Activated T-helper 1 cell treated with Interleukin-2 at 50 U/mL for 16 hours (primary cell): ENCODE measurements around the gene ST6GAL1.
"Not testable (repeated sequence)": the region's sequence is repeated elsewhere in the genome, so short reads cannot be mapped to it uniquely, and the experiment has no call there.

ENCODE experiments used
- DNase-seq: peaks from one replicate; pipeline ENCODE4 v3.0.0-alpha.2; 2020; ENCODE audit warnings: low read depth

ST6GAL1 gene

GRCh38 chr3:187046033-187046432 lies 115.7 kb downstream of the ST6GAL1 start:
- DNase-seq: no peak

GRCh38 chr3:187049462-187050101 lies 119.3 kb downstream of the ST6GAL1 start:
- DNase-seq: no peak

- DNase-seq: no peak
Observed at GRCh38 chr3:187051066-187051465, 120.7 kb downstream of the ST6GAL1 start.

- no peak for DNase-seq
Observed at GRCh38 chr3:187051724-187052366, 121.5 kb downstream of the ST6GAL1 start.

DNA sequence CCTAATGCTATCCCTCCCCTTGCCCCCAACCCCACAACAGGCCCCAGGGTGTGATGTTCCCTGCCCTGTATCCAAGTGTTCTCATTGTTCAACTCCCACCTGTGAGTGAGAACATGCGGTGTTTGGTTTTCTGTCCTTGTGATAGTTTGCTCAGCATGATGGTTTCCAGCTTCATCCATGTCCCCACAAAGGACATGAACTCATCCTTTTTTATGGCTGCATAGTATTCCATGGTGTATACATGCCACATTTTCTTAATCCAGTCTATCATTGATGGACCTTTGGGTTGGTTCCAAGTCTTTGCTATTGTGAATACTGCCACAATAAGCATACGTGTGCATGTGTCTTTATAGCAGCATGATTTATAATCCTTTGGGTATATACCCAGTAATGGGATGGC lies 122.1 kb downstream of the ST6GAL1 start:
- not testable (repeated sequence) for DNase-seq

DNA sequence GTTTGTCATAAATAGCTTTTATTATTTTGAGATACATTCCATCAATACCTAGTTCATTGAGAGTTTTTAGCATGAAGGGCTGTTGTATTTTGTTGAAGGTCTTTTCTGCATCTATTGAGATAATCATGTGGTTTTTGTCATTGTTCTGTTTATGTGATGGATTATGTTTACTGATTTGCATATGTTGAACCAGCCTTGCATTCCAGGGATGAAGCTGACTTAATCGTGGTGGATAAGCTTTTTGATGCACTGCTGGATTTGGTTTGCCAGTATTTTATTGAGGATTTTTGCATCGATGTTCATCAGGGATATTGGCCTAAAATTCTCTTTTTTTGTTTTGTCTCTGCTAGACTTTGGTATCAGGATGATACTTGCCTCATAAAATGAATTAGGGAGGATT lies 124.1 kb downstream of the ST6GAL1 start:
- DNase-seq: not testable (repeated sequence)

DNA sequence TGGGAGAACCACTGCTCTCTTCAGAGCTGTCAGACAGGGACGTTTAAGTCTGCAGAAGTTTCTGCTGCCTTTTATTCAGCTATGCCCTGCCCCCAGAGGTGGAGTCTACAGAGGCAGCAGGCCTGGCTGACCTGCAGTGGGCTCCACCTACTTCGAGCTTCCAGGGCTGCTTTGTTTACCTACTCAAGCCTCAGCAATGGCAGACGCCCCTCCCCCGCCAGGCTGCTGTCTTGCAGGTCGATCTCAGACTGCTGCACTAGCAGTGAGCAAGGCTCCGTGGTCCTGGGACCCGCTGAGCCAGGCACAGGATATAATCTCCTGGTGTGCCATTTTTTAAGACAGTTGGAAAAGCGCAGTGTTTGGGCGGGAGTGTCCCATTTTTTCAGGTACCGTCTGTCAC lies 127.5 kb downstream of the ST6GAL1 start:
- not testable (repeated sequence) for DNase-seq

GRCh38 chr3:187061748-187062147 lies 131.4 kb downstream of the ST6GAL1 start:
- DNase-seq: no peak

DNA sequence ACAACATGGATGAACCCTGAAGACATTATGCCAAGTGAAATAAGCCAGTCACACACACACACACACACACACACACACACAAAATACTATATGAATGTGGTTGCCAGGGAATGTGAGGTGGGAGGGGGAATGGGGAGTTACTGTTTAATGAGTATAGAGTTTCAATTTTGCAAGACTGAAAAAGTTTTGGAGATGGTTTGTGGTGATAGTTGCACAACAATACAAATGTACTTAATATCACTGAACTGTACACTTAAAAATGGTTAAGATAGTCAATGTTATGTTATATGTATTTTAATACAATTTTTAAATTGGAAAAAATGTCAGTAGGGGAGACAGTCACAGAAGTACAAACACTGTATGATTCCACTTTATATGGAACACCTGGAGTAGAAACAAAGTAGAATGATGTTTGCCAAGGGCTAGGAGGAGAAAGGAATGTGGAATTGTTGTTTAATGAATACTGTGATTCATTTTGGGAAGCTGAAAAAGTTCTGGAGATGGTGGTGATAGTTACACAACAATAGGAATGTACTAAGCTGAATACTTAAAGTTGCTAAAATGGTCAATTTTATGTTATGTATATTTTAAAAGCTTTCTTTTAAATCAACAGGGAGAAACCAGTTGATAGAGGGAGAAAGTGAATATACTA lies 132.3 kb downstream of the ST6GAL1 start:
- DNase-seq: no peak

DNA sequence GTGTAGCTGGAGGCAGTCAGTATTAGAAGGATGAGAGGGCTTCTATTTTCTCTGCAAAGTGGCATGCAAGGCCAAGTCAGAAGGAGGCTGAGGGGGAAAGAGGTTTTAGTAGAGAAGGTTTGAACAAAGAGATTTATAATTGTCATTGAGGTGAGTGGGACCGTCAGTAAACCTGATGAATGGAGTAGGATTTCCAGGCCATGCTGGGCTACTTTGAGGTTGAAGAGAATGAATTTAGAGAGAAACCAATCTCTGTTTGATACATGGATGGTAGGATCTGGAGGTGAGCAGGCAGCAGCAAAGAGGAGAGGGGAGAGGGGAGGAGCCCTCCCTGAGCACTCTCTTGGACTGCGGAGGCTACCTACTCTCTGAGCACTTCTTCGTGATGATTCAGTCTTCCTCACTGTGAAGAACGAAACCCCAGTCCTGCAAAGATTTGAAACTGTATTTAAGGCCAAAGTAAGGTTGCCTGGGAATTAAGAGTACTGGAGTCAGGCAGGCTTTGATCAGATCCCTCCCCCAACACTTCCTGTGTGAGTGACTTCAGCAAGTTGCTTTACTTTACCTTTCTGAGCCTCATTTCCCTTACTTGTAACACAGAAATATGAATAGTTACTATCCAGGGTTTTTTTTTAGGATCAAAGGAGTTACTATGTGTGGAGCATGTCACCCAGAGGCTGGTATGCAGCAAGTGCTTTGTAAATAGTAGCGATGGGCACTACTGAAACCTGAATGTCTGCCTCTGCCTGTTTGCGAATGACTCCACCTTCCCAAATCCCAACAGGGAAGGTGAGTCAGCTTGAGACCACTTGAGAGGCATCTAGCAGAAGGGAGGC lies 133.2 kb downstream of the ST6GAL1 start:
- no peak for DNase-seq

DNA sequence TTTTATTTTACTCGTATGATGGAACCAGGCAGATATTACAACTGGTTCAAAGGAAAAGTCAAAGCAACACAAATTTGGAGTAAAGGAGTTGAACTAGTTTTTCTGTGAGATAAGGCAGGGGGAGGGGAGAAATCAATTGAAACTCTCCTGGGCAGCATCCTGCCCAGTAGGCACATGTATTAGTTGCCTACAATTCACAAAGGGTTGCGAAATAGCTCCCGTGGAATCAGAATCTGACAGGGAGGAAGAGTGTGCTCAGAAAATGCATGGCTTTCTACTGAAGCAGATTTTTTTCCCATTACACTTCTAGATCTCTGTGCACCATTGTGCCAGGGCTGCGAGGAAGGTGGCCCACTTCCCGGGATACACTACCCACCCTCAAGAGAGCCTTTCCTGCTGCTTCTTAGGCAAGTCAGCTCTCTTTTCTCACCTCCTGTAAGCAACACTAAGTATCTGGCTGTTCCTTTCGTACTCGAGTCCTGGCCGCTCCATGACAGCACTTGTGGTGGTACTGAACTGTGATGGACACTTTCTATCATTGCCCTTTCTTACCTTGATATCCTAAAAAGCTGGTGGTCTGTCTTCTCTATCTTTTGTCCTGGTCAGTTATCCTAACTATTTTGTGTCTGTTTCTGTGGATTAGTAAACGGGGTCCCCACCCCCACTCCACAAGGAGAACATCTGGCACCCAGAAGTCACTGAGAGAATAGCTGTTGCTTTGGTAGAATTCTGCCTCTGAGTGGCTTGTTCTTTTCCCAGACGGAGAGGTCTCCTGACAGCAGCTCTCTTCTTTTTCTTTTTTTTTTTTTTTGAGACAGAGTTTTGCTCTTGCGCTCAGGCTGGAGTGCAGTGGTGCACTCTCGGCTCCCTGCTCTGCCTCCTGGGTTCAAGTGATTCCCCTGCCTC lies 134.1 kb downstream of the ST6GAL1 start:
- DNase-seq: no peak

DNA sequence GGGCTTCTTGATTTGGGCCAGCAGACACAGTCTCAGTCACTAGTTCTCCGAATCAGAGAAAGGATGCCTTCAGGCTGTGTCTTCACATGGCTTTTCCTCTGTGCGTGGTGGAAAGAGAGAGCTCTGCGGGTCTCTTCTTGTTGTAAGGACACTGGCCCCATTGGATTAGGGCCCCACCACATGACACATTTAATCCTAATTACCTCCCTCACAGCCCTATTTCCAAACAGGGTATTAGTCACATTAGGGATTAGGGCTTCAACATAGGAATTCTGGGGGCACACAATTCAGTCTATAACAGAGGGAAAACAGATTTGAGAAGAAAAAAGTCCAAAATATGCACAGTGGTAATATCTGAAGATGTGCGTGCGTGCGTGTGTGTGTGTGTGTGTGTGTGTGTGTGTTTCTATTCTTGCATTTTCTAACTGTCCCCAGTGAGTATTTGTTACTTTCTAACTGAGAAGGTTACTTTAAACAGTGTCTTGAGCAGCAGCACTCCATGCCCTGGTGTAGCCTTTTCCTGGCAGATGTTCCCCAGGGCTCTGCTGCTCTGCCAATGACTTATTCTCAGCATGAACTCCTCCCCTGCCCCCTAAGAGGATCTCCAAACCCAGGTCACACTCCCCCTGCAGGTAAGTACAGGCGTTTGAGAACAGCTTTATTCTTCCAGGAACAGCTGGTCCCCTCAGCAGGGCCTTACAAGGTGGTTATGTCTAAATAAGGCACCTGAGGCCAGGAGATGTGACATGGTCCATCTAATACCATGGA lies 136.1 kb downstream of the ST6GAL1 start:
- no peak for DNase-seq

GRCh38 chr3:187068787-187069186 lies 138.5 kb downstream of the ST6GAL1 start:
- DNase-seq: no peak

DNA sequence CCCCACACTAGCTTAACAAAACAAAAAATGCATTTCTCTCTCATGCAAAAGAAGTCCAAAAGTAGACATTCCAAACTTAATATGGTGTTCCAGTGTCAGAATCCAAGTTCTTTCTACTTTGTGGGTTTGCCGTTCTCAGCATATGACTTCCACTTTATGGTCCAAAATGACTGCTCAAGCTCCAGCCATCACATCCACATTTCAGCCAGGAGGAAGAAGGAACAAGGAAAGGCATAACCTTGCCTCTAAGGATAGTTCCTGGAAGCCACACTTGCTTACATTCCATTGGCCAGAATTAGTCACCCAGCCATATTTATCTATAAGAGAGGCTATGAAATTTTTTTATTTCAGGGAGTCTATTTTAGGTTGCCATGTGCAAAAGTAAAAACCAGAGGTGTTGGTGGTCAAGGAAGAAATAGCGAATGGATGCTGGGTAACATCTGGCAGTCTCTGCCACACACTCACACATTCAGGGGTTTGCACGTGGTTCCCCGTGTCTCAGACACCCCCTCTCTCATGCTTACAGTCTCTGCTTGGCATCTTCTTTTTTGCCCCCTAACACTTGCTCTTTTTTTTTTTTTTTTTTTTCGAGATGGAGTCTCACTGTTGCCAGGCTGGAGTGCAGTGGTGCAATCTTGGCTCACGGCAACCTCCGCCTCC lies 139.7 kb downstream of the ST6GAL1 start:
- DNase-seq: no peak

DNA sequence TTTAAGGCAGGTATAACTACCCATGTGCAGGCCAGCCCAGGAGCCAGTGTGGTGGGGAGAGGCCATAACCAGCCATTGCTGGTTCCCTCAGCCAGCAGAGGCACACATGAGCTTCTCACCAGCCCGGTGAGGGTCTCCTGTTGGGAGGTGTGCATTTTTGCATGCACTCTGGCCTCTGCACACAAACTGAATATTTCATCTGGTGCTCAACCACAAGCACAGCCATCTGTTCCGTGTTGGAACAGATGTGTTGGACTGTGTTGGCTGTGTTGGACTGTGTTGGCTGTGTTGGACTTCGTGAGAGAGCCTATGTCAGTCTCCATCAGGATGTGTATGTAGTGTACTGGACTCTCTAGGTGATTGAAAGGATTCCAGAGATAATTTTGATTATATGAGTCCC lies 141.8 kb downstream of the ST6GAL1 start:
- no peak for DNase-seq

DNA sequence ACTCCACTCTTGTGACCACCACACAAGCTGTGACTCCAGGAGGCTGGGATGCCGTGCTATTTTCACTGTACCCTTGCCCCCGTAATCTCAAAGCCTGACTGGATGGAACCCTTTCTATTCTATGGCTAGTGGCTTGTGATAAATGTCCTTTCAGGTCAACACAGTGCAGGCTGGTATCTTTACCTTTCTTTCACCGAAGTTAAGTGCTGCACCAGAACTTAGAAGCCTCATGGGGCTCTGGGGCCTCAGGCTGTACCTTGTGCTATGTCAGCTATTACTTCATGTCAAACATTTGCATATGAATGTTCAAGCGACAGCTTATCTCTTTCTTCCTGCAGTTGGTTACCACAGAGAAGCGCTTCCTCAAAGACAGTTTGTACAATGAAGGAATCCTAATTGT lies 142.2 kb downstream of the ST6GAL1 start:
- no peak for DNase-seq

- DNase-seq: no peak
Observed at GRCh38 chr3:187073581-187074098, 143.3 kb downstream of the ST6GAL1 start.

DNA sequence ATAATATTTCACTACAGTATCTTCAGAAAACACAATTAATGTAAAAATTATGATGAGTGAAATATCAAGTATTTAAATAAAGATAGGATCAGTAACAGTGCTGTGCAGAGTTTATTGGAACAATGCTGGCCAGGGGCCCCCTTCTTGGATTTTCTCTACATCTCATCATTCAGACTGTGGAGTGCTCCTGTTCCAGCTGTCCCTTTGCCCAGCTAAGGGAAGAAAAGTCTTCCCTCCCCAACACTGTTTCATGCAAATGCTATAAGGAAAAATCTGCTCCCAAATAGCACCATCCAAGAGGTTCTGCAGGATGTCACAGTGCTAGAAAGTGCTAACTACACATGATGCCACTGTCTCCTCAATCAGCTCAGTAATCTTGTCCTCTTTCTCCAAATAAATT lies 144.5 kb downstream of the ST6GAL1 start:
- no peak for DNase-seq

DNA sequence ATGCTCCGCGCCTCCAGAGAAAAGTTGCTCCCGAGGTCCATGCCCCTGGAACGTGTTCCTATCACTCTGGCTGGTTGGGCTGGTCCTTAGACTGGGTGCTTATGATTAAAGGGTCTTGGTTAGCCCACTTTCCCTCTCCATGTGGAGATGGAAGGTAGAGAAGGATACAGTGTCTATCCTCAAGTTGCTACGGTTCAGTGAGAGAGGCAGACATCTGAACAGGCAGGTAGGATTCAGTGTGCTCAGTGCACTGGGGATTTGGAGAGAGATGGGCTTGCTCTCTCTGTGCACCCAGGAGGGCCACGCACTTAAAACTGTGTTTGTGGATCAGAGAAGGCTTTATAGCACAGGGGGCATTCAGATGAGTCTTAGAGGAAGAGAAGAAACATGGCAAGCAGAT lies 146.0 kb downstream of the ST6GAL1 start:
- no peak for DNase-seq

GRCh38 chr3:187077085-187077484 lies 146.8 kb downstream of the ST6GAL1 start:
- no peak for DNase-seq
